CD4-positive, alpha-beta T cell treated with Interleukin-17A for 1 hour (primary cell): Measurements from ENCODE around the gene DERL3.

ENCODE experiments used
- DNase-seq: peaks from one replicate; pipeline ENCODE4 v3.0.0-alpha.2; 2020

DERL3 gene

DNA sequence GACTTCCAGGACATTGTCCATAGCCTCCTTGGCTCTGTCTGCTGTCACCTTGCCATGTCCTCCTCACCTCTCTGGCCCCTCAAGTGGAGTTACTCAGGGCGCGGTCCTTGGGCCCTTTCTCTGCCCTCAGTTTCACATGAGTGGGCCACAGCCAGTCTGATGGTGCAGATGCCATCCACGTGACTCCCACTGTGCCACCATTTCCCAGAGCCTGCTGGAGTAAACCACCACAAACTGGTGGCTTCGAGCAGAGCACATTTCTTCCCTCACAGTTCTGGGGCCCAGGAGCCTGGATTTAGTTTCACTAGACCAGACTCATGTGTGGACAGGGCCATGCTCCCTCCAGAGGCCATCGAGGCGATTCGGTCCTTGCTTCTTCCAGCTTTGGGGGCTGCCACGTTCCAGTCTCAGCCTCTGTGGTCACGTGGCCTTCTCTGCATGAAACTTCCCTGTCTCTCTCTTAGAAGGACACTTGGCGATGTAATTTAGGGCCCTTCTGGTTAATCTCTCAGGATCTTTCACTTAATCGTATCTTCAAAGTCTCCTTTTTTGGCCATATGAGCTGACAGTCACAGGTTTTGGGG, 37.5 kb downstream of the DERL3 start:
- no peak for DNase-seq

DNA sequence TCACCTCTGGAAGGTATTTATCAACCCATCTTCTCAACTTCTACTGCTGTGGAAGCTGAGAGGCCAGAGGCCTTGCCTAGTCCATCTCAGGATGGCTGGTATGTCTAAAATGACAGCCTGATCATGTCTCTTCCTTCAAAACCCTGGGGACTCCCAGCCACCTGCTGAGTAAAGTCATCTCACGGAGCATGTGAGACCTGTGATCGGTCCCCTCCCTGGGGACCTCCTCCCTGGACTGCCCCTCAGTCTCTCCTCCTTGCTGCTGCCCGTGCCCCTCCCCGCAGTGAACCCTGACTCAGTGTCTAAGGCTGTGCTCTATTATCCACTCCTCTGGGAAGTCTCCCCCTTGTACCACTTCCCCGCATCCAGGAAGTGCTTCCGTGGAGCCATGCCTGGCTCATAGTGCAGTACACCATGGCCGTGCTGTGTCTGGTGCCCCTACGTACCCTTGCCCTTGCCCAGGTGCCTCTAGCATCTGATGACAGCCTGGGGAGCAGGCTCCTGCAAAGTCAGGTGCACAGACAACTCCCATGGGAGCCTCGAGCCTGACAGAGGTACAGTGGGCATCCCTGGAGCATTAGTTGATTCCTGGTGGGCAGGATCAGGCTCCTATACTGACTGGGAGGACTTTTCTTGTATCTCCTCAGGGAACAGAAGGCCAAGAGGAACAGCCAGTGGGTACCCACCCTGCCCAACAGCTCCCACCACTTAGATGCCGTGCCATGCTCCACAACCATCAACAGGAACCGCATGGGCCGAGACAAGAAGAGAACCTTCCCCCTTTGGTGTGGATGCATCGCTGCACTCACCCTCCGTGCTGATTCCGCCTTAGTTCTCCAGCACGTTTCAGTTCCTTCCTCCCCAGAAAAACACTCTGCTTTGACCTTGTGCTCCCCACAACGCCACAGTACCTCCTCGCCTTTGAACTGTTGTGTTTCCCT, 38.2 kb downstream of the DERL3 start:
- DNase-seq = no peak

DNA sequence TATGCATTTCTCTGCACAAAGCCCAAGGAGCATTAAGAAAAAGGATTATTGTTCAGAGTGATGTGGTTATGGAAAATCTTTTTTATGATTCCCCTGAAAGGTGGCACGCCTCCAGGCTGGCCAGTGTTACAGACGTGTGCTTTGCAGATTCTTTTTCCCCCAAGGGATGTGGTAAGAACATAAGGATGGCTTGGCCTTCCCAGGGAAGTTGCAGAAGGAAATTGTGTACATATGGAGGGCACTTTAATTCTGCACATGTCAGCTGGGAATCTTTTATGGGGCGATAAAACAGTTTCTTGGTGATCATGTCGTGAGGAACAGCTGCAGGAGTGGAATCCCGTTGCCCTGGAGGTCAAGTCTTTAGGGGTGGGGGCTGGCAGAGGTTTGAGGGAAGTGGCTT, 42.3 kb downstream of the DERL3 start:
- DNase-seq = no peak

DNA sequence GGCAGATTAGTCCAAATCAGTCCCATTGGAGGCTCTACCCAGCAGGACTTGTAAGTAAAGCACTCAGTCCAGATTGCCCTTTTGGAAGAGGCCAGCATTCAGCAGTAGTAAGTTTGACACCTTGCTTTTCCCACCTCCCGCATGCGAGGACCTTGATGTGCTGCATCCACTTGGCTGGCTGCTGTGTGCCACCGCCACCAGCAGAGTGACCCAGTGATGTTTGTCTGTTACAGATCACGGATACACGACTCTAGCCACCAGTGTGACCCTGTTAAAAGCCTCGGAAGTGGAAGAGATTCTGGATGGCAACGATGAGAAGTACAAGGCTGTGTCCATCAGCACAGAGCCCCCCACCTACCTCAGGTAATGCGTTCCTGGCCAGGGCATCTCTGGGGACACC, 45.5 kb downstream of the DERL3 start:
- DNase-seq = no peak

DNA sequence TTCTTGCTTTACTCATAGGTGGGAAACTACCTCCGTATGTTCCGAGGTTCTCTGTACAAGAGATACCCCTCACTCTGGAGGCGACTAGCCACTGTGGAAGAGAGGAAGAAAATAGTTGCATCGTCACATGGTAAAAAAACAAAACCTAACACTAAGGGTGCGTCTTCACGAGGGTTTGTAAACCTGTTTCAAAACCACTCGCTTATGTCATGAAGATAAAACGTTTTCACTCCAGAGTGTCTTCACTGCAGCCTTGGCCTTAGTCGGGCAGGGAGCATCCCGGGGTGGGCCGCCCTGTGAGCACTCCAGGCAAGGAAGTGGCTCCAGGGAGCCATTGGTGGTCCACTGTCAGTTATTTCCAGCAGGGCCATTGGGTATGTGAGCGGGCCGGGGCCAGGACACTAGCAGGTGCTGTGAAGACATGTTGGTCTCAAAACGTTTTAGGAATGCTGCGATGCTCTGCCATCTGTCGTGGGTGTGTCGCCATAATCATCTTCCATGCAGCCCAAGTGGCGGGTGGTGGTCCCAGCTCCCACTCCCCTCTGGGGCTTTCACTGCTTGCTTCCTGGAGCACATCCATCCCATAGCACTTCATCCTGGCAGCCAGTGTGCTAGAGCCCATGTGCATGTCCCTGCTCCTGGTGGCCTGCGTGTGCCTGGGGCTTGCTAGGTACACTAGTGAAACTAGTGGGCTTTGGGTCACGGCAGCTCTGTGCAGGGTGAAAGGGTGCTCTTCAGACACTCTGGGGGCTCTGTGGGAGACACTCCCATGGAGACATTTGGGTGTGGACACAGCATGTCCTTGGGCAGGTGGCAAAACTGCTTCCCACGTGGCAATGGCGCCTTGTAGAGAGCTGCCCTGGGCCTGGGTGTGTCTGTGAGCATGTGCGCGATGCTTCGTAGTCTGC, 46.8 kb downstream of the DERL3 start:
- DNase-seq = no peak

GRCh38 chr22:23790819-23791737, 47.7 kb downstream of the DERL3 start:
- no peak for DNase-seq

GRCh38 chr22:23789638-23790037, 49.2 kb downstream of the DERL3 start:
- DNase-seq = no peak

DNA sequence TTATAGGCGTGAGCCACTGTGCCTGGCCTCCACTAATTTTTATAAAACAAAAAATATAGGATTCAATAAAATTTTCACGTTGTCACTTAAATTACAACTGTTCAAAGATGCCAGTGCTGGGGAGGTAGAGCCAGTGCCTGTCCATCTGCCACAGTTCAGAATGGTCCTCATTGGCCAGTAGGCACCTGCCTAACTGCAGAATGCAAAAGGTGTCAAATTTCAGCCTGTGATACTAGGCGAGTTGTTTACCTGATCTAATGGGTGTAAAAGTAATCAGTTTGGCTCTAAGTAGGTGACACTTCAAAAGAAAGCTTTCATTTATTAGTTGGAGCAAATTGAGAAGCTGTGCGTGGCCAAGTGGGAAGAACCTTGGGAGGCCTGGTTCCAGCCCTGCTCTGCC, 49.7 kb downstream of the DERL3 start:
- DNase-seq = no peak

DNA sequence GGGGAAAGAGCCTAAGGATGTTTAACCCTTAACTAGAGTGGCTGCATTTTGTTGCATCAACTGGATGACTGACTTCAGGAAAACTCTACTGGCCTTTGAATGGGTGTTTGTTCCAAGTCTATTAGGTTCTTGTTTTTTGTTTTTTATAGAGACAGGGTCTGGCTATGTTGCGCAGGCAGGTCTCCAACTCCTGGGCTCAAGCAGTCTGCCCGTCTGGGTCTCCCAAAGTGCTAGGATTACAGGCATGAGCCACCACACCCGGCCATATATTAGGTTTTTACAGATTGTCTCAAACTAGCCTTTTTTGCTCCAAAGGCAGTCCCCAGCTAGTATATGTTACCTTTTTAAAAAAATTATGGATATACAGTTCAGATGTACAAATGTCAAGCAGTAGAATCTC, 50.9 kb downstream of the DERL3 start:
- DNase-seq = no peak

- no peak for DNase-seq
These were observed 51.3 kb downstream of the DERL3 start for GRCh38 chr22:23787600-23787896.

DNA sequence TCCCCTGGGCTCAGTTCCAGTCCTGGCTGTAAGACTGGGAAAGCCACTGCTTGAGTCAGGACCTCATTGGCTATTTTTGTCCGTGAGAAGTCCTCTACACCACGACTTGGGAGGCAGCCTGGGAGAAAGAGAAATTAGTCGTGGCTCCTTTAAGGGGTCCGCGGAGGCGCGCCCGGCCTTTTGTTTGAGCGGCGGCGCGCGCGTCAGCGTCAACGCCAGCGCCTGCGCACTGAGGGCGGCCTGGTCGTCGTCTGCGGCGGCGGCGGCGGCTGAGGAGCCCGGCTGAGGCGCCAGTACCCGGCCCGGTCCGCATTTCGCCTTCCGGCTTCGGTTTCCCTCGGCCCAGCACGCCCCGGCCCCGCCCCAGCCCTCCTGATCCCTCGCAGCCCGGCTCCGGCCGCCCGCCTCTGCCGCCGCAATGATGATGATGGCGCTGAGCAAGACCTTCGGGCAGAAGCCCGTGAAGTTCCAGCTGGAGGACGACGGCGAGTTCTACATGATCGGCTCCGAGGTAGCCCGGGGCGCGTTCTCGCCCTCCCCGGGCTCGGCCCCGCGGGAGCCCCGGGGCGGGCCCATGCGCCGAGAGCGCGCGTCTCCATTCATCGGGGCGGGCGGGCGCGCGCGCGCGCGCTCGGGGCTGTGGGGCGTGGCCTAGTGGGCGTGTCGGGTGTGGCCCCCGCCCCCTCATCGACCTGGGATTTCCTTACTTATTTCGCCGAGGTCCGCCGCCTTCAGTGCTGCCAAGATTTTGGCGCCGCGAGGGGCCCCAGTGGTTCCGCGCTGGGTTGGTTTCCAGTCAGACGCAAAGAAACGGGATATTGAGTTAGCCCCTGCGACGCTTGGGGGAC, 51.8 kb downstream of the DERL3 start, which contains the start of gene SMARCB1:
TSS of gene SMARCB1 (plus strand) at position 215 of the 848 bp plus-strand sequence. CDS start at position 419, 204 bp downstream.
- DNase-seq = peak; percentile 93

- no peak for DNase-seq
These were observed 52.5 kb downstream of the DERL3 start for GRCh38 chr22:23786261-23786710.
